ENCODE data around the gene PACC1.
"Not testable (repeated sequence)": the region's sequence is repeated elsewhere in the genome, so short reads cannot be mapped to it uniquely, and the experiment has no call there.

PACC1 gene

GRCh38 chr1:212329105-212329504 lies 85.6 kb downstream of the PACC1 start:
- no peak for DNase-seq (ENCODE audit: low read depth in 2 of 2)

- no peak for DNase-seq (ENCODE audit: low read depth in 2 of 2)
Measured at GRCh38 chr1:212328248-212328647, 86.4 kb downstream of the PACC1 start.

- no peak for DNase-seq (ENCODE audit: low read depth in 2 of 2)
Measured at GRCh38 chr1:212326541-212326940, 88.1 kb downstream of the PACC1 start.

GRCh38 chr1:212323066-212323465 lies 91.6 kb downstream of the PACC1 start:
- DNase-seq (ENCODE audit: low read depth in 2 of 2) = no peak

GRCh38 chr1:212321031-212321430 lies 93.7 kb downstream of the PACC1 start:
- not testable (repeated sequence) for DNase-seq (ENCODE audit: low read depth in 2 of 2)

GRCh38 chr1:212317916-212318315 lies 96.8 kb downstream of the PACC1 start:
- DNase-seq (ENCODE audit: low read depth in 2 of 2) = no peak

- DNase-seq (ENCODE audit: low read depth in 2 of 2) = no peak
Measured at GRCh38 chr1:212315907-212316306, 98.8 kb downstream of the PACC1 start.

GRCh38 chr1:212315184-212315583 lies 99.5 kb downstream of the PACC1 start:
- no peak for DNase-seq (ENCODE audit: low read depth in 2 of 2)
